ENCODE measurements around the gene OTUB2.

Gene OTUB2

GRCh38 chr14:94041551-94042346 lies 15.6 kb downstream of the OTUB2 start:
- no peak for DNase-seq

- DNase-seq, result no peak
Measured at GRCh38 chr14:94042433-94043091, 16.4 kb downstream of the OTUB2 start.

- no peak for DNase-seq
Measured at GRCh38 chr14:94043111-94043755, 17.1 kb downstream of the OTUB2 start.

- DNase-seq, result no peak
Measured at GRCh38 chr14:94043756-94044475, 17.8 kb downstream of the OTUB2 start.

- no peak for DNase-seq
Measured at GRCh38 chr14:94044476-94045091, 18.4 kb downstream of the OTUB2 start.

GRCh38 chr14:94045101-94045500 lies 19.0 kb downstream of the OTUB2 start:
- no peak for DNase-seq

GRCh38 chr14:94045563-94046345 lies 19.6 kb downstream of the OTUB2 start:
- no peak for DNase-seq

- DNase-seq, result no peak
Measured at GRCh38 chr14:94046696-94047250, 20.6 kb downstream of the OTUB2 start.

GRCh38 chr14:94047581-94047980 lies 21.4 kb downstream of the OTUB2 start:
- DNase-seq, result no peak

- DNase-seq, result no peak
Measured at GRCh38 chr14:94048691-94049624, 22.8 kb downstream of the OTUB2 start.

- no peak for DNase-seq
Measured at GRCh38 chr14:94049625-94050023, 23.5 kb downstream of the OTUB2 start.

GRCh38 chr14:94050231-94050880 lies 24.2 kb downstream of the OTUB2 start:
- DNase-seq, result no peak

GRCh38 chr14:94051115-94051514 lies 25.0 kb downstream of the OTUB2 start:
- no peak for DNase-seq

- DNase-seq, result no peak
Measured at GRCh38 chr14:94051779-94052178, 25.6 kb downstream of the OTUB2 start.

- DNase-seq, result no peak
Measured at GRCh38 chr14:94052199-94052598, 26.1 kb downstream of the OTUB2 start.

- no peak for DNase-seq
Measured at GRCh38 chr14:94052662-94053061, 26.5 kb downstream of the OTUB2 start.

GRCh38 chr14:94054401-94054800 lies 28.3 kb downstream of the OTUB2 start:
- no peak for DNase-seq

- no peak for DNase-seq
Measured at GRCh38 chr14:94054936-94055335, 28.8 kb downstream of the OTUB2 start.

- DNase-seq, result no peak
Measured at GRCh38 chr14:94056579-94057308, 30.6 kb downstream of the OTUB2 start.

All from NK-92 treated with Interleukin-12 subunit alpha and Interleukin-12 subunit beta, amount 100 ng/mL, for 24 hours (cell line).